ENCODE data around the gene NEK9. TPM values are rescaled to one million over a fixed set of nuclear protein-coding genes. Genes with fewer than 3 reads are reported as not detected.
"Not testable (repeated sequence)": the region's sequence is repeated elsewhere in the genome, so short reads cannot be mapped to it uniquely, and the experiment has no call there.

Gene NEK9
- total and polyA plus RNA-seq, 2 donors (not counting 3 experiments of a cell fraction or from before 2014, with no cell fraction given) = 22.1 to 65.1 TPM

DNA sequence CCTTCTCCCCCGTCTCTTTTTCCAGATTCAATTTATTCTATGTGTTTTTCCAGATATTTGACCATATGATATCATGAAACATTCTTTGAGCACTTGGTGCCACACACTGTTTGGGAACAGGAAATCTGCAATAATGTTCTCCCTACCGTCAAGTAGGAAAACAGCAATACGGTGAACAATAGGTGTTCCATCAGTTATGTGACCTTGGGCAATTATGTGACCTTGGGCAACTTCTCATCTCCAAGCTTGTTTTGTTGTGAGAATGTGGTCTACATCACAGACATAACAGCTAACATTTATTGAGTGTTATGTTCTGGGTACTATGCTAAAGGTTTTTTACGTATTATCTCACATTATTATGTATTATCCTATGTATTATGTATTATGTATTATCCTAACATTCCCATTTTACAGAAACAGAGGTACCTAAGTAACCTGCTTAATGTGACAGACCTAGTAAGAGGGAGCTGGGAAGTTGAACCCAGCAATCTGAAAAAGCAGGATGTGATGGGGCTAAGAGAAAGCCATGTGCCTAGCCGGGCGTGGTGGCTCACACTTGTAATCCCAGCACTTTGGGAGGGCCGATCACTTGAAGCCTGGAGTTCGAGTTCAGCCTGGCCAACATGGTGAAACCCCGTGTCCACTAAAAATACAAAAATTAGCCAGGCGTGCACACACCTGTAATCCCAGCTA is 1.2 kb upstream of the NEK9 start:
- H4K20me1 ChIP-seq (replicated peaks; ENCODE audit: control insufficient read depth, extremely low read depth, insufficient read depth, low read length) = no peaks in the 10 kb centered on the region
- H2AFZ ChIP-seq (ENCODE audit: low read depth, low read length) = no peak overlapping the region
- TF ChIP-seq POLR2A (IDR thresholded peaks at IDR 0.05; ENCODE audit: low read depth, low read length) (peak; percentile 28), JUN (IDR thresholded peaks at IDR 0.05; ENCODE audit: borderline replicate concordance, insufficient read depth, insufficient read length, low read depth) (peak; percentile 13)
- TF ChIP-seq, protein P1, sequence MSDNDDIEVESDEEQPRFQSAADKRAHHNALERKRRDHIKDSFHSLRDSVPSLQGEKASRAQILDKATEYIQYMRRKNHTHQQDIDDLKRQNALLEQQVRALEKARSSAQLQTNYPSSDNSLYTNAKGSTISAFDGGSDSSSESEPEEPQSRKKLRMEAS (IDR thresholded peaks at IDR 0.05; ENCODE audit: insufficient read depth, insufficient read length) = no peak
- H3K79me2 ChIP-seq (ENCODE audit: control insufficient read depth, insufficient read depth, low read length) = peaks cover 17% of the 10 kb centered on the region
- dilution Hi-C loops (cut with MboI; ENCODE audit: extremely low pct_ligation_motif_present, low sequenced_read_pairs) (loop anchor here (25.0 kb wide), 1 partner anchor 159 kb away; the partner anchor contains the start of gene FOS), intact Hi-C loops (cut with micrococcal nuclease) (loop anchor here (1.0 kb wide), 2 partner anchors 94 to 168 kb away; no protein-coding TSS in a partner anchor)
- H3K36me3 ChIP-seq (ENCODE audit: control insufficient read depth in 2 of 2, extremely low read depth in 1 of 2, insufficient read depth in 2 of 2, low read length in 2 of 2) = peaks cover 1 to 3% of the 10 kb centered on the region in 2 experiments
- H3K9ac ChIP-seq (replicated peaks; ENCODE audit: extremely low read depth, insufficient read depth, low read length) = peak overlapping the region; percentile 92
- peak overlapping the region; percentile 95 for H3K27ac ChIP-seq (ENCODE audit: insufficient read depth, low read depth, low read length)
- CTCF ChIA-PET = interaction anchor here (1.2 to 7.1 kb wide), 5 partner anchors 10 to 180 kb away, joined by 3 to 77 read pairs (median 6); no protein-coding TSS in a partner anchor
- H3K4me1 ChIP-seq (ENCODE audit: control insufficient read depth, extremely low read depth, insufficient read depth, low read length) = peaks cover 45% of the 10 kb centered on the region
- H3K27me3 ChIP-seq (ENCODE audit: control insufficient read depth in 2 of 2, insufficient read depth in 2 of 2, low read length in 2 of 2) = no peaks in the 10 kb centered on the region
- peak; percentile 80 for DNase-seq (ENCODE audit: low read depth, low spot score)
- POLR2A ChIA-PET = no interaction called here
- no peak for FAIRE-seq
- no peaks in the 10 kb centered on the region for H3K9me3 ChIP-seq (replicated peaks; ENCODE audit: control insufficient read depth, insufficient read depth, low read length)
- peak overlapping the region in 2 of 3 experiments; percentile 2 to 5 for H3K4me3 ChIP-seq (replicated peaks in 1 of 3; ENCODE audit: insufficient read depth in 1 of 3, low read depth in 1 of 3, low read length in 3 of 3)
- H3K9me1 ChIP-seq (replicated peaks; ENCODE audit: control insufficient read depth, extremely low read depth, insufficient read depth, low read length) = no peaks in the 10 kb centered on the region
- BruUV-seq (replicated peaks) = no TSS peak
- H3K4me2 ChIP-seq (ENCODE audit: insufficient read depth, low read length) = peak overlapping the region; percentile 46

DNA sequence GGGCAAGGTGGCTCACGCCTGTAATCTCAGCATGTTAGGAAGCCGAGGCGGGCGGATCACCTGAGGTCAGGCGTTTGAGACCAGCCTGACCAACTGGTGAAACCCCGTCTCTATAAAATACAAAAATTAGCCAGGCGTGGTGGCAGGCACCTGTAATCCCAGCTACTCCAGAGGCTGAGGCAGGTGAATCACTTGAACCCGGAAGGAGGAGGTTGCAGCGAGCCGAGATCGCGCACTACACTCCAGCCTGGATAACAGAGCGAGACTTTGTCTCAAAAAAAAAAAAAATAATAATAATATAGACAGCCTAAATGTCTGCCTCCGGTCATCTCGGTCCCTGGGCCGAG is 599 bp upstream of the NEK9 start:
- dilution Hi-C loops (cut with MboI; ENCODE audit: extremely low pct_ligation_motif_present, low sequenced_read_pairs) = loop anchor here (25.0 kb wide), 1 partner anchor 160 kb away; the partner anchor contains the start of gene FOS

More for the DNA sequence above, 599 bp upstream of the NEK9 start:
- H3K4me1 ChIP-seq (ENCODE audit: control insufficient read depth, extremely low read depth, insufficient read depth, low read length) = peaks cover 45% of the 10 kb centered on the region
- H2AFZ ChIP-seq (ENCODE audit: low read depth, low read length); H4K20me1 ChIP-seq (replicated peaks; ENCODE audit: control insufficient read depth, extremely low read depth, insufficient read depth, low read length); H3K27me3 ChIP-seq (ENCODE audit: control insufficient read depth in 2 of 2, insufficient read depth in 2 of 2, low read length in 2 of 2); POLR2A ChIA-PET; H3K36me3 ChIP-seq (ENCODE audit: control insufficient read depth in 2 of 2, extremely low read depth in 1 of 2, insufficient read depth in 2 of 2, low read length in 2 of 2); BruUV-seq (replicated peaks); FAIRE-seq; H3K9me1 ChIP-seq (replicated peaks; ENCODE audit: control insufficient read depth, extremely low read depth, insufficient read depth, low read length); DNase-seq (ENCODE audit: low read depth, low spot score); H3K9me3 ChIP-seq (replicated peaks; ENCODE audit: control insufficient read depth, insufficient read depth, low read length): not testable (repeated sequence)
- peak overlapping the region; percentile 92 for H3K9ac ChIP-seq (replicated peaks; ENCODE audit: extremely low read depth, insufficient read depth, low read length)
- intact Hi-C loops (cut with micrococcal nuclease) = loop anchor here (1.0 kb wide), 2 partner anchors 95 to 169 kb away; no protein-coding TSS in a partner anchor
- peak overlapping the region; percentile 95 for H3K27ac ChIP-seq (ENCODE audit: insufficient read depth, low read depth, low read length)
- peak overlapping the region; percentile 46 for H3K4me2 ChIP-seq (ENCODE audit: insufficient read depth, low read length)
- CTCF ChIA-PET = interaction anchor here (1.2 to 7.1 kb wide), 4 partner anchors 10 to 180 kb away, joined by 3 to 77 read pairs (median 6); no protein-coding TSS in a partner anchor
- peaks cover 17% of the 10 kb centered on the region for H3K79me2 ChIP-seq (ENCODE audit: control insufficient read depth, insufficient read depth, low read length)
- H3K4me3 ChIP-seq (replicated peaks in 1 of 3; ENCODE audit: insufficient read depth in 1 of 3, low read depth in 1 of 3, low read length in 3 of 3) = peak overlapping the region; percentile 36 to 69 (median 62)
